ENCODE results near the gene ELP5.

DNA sequence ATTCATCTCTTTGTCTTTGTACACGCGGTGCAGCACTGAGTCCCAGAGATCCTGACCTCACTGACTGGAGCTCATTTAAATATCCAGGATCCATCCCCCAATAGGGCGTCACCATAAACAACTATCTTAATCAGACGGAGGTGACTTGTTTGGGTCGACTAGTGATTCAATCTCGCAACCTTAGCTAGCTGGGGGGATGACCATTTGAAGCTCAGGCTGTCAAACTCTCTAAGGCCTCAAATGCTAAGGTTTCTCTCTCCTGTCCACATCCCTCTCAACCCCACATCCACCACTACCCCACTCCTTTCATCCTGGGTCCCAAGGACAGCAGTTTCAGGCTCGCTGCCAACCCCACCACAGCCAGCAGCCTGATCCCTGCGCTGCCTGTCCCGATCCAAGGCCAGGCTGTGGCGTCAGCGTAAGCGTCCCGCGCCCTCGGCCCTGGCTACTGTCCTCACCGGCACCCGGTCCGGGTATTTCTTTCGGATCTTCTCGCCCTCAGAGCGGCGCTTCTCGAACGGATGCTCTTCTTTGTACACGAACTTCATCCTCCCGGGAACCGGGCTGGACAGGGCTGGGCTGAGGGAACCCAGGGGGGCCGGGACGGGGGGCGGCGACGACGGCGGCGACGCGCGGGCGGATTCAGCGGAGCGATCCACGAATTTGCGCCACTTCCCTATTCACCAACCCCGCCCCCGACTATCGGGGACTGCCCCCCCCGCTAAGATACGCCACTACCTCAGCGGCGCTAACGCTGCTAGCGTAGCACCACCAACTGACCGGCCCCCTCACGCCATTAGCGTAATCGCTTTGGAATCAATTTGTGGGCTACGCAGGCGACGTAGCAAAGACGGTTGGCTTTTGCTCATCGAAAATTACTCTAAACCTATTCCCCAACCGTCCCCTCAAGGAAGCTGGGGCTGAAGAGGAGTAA is 10.0 kb upstream of the ELP5 start, which contains the start of gene GABARAP:
- TF ChIP-seq RCOR1 (IDR thresholded peaks at IDR 0.05; ENCODE audit: low read length) (no peak), POLR2AphosphoS5 (IDR thresholded peaks at IDR 0.05; ENCODE audit: low read depth, low read length) (no peak; the same call in none of the 2 replicates), RAD21 (IDR thresholded peaks at IDR 0.05; ENCODE audit: low read length) (no peak), YY1 (IDR thresholded peaks at IDR 0.05; ENCODE audit: low read depth) (no peak), NRF1 (IDR thresholded peaks at IDR 0.05; ENCODE audit: low read depth, low read length) (no peak), GATA2 (CRISPR knock-in tag; IDR thresholded peaks at IDR 0.05) (no peak), FOSL2 (IDR thresholded peaks at IDR 0.05; ENCODE audit: borderline replicate concordance, low read depth) (no peak)
- TF ChIP-seq, protein P1, sequence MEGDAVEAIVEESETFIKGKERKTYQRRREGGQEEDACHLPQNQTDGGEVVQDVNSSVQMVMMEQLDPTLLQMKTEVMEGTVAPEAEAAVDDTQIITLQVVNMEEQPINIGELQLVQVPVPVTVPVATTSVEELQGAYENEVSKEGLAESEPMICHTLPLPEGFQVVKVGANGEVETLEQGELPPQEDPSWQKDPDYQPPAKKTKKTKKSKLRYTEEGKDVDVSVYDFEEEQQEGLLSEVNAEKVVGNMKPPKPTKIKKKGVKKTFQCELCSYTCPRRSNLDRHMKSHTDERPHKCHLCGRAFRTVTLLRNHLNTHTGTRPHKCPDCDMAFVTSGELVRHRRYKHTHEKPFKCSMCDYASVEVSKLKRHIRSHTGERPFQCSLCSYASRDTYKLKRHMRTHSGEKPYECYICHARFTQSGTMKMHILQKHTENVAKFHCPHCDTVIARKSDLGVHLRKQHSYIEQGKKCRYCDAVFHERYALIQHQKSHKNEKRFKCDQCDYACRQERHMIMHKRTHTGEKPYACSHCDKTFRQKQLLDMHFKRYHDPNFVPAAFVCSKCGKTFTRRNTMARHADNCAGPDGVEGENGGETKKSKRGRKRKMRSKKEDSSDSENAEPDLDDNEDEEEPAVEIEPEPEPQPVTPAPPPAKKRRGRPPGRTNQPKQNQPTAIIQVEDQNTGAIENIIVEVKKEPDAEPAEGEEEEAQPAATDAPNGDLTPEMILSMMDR (IDR thresholded peaks at IDR 0.05), result no peak
- TF ChIP-seq, protein P2, sequence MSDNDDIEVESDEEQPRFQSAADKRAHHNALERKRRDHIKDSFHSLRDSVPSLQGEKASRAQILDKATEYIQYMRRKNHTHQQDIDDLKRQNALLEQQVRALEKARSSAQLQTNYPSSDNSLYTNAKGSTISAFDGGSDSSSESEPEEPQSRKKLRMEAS (IDR thresholded peaks at IDR 0.05; ENCODE audit: low read depth), result no peak; the same call in 1 of the 2 replicates

Data from SK-N-SH (cell line).